ELF-1 (cell line): Measurements from ENCODE around the gene FLNB.

Experiments used
- DNase-seq: peaks from one replicate; pipeline ENCODE4 v3.0.0-alpha.2; 2016; ENCODE audit warnings: low read depth, low spot score

The FLNB gene

GRCh38 chr3:58135712-58136543, 127.7 kb downstream of the FLNB start:
- no peak for DNase-seq

DNA sequence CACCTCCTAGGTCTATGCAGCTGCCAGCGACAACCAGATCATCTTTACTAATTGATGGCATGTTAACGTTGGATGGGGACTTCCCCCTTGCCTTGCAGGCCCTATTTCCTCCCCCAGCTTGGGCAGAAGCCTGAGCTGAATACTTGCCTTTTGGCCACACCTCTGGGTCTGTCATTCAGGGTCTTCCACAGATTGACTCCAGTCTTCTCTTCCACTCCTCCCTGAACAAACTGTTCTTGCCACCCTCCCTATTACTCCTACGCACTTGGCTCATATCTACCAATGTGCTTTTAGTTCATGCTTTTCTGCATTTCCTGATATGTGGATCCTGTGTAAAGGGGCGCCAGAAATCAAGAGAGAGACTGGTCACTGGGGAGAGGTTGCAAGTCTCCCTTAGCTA, 129.1 kb downstream of the FLNB start:
- no peak for DNase-seq

GRCh38 chr3:58141766-58142345, 133.6 kb downstream of the FLNB start:
- no peak for DNase-seq

DNA sequence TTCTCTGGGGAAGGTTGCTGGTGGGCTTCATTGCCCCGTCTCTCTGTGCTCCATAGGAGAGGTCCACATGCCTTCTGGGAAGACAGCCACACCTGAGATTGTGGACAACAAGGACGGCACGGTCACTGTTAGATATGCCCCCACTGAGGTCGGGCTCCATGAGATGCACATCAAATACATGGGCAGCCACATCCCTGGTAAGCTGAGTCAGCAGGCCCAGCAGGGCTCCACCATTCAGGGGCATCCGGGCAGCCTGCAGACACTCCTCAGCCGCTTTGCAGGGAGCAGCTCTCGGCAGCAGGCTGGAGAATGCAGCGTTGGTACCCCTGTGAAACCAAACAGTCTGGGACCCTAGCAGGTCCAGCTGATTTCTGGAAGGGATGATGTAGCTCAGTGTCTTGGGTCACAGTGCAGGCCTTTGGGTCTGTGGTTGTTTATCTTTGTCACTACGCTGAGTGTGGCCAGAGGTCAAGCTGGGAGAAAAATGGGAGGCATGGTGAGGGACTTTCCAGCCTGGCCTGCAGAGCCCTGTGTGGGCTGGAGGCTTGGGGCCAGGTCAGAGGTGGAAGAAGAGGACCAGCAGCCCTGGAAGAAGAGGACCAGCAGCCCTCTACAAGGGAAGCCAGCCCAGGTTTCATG, 135.3 kb downstream of the FLNB start:
- no peak for DNase-seq

- no peak for DNase-seq
Observed at GRCh38 chr3:58144478-58145325, 136.5 kb downstream of the FLNB start.

- DNase-seq, result no peak
Observed at GRCh38 chr3:58148049-58148448, 139.8 kb downstream of the FLNB start.

DNA sequence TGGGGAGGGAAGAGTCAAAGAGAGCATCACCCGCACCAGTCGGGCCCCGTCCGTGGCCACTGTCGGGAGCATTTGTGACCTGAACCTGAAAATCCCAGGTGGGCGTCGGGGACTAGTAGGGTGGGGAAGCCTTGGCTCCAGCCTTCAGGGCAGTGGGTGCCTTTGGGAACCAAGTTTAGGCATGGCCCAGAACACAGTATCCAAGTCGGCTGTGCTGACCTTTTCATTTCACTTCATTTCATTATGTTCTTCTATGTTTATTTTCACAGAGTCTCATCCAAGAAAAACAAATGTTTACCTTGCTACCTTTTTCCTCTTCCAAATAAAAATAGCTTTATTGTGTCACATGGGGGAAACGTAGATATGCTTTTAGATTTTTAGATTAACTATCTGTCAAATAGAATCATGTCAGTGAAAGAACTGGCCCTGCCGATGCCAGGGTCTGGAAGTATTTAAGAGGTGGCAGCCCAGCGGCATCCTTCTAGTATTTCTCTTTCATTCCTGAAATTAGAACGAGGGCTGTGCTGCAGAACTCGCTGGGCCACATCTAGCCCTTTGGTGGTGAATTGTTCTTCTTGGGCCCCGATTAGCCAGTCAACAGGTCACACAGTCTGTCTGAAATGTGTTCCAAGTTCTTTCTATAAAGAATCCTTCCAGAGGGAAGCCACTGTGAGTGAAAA, 142.0 kb downstream of the FLNB start:
- DNase-seq, result no peak

DNA sequence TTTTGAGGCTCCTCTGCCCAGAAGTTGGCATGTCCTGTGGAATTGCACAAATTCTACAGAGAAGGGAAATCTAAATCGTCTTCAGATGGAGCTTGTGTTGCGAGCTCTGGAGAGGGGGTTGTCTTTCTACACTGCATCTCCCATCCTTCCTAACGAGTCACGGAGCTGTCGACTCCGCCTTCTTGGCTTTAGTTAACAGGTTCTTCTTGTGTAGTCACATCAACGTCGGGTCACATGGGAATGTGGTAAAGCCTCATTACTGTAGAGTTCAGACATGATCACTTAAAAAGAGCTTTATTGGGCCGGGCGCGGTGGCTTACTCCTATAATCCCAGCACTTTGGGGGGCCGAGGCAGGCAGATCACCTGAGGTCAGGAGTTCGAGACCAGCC, 142.6 kb downstream of the FLNB start:
- DNase-seq, result no peak

GRCh38 chr3:58151637-58152036, 143.4 kb downstream of the FLNB start:
- no peak for DNase-seq

DNA sequence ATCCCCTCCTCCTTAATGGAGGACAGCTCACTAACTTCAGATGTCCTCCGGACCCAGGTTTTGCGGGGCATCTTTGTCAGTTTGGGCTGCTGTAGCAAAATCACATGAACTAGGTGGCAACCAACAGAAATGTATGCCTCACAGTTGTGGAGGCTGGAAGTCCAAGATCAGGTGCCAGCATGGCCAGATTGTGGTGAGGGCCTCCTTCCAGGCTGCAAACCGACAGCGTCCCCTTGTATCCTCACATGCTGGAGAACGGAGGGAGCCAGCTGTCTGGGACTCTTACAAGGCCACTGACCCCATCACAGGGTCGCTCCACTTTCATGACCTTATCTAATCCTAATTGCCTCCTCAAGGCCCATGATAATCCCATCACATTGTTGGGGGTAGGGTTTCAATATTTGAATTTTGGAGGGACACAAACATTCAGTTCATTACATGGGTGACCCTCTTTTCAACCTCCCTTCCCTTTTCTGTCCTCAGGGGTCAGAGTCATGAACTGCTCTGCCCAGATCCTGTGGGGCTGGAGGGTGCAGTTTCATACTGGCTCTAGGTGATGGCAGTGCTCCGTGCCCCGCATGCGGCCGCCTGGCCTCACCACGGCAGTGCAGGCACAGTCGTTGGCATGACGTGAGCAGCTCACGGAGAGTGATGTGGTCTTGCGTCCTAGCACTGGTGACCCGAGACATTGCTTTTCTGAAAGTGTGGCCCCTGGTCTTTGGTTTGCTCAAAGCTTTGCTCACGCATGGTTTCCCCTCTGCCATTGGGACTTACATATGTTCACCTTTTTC, 144.2 kb downstream of the FLNB start:
- DNase-seq, result no peak

DNA sequence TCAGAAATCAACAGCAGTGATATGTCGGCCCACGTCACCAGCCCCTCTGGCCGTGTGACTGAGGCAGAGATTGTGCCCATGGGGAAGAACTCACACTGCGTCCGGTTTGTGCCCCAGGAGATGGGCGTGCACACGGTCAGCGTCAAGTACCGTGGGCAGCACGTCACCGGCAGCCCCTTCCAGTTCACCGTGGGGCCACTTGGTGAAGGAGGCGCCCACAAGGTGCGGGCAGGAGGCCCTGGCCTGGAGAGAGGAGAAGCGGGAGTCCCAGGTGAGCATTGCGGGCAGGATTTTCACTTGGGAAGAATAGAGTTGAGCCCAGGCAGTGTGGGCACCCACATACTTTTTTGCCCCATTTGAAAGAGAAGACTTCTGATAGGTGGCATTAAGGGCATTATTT, 145.1 kb downstream of the FLNB start:
- no peak for DNase-seq

DNA sequence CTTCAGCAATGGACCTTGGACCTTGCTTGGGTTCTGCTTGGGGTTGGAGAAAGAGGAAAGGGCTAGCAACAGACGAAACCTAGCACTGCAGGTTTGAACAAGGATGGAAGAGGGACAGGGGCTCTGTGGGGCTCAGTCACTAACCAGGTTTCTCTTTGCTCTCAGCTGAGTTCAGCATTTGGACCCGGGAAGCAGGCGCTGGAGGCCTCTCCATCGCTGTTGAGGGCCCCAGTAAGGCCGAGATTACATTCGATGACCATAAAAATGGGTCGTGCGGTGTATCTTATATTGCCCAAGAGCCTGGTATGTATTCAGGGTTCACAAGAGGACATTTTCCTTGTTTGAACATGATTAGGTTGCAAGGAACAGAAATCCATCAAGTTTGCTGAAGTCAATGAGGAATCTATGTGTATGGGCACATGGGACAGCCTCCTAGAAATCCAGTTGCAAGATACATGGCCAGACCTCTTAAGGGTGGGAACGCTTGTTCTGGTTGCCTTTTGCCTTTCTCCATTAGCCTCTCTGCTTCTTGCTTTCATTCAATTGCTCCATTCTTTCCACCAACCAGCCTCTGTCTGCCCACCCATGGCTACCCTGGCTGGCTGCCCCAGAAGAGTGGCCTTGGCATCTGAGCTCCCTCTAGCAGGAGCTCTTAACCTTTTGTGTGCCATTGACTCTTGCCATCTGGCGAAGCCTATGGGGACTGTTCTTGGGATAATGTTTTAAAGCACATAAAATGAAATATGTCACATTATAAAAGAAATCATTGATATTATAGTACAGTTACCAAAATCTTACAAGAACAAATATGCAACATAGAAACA, 146.6 kb downstream of the FLNB start:
- DNase-seq, result no peak

DNA sequence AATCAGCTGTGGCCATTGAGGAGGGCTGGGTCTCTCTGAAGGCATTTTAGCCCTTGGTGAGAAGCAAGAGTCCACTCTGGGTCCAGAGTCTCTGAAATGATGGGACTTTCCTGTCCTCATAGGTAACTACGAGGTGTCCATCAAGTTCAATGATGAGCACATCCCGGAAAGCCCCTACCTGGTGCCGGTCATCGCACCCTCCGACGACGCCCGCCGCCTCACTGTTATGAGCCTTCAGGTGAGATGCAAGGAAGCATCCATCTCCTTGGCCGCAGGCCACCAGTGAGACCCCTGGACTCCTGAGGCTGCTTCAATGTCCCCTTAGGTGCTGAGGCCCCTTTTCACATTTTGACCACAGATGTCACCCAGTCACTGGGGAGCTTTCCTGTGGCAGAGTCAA, 147.6 kb downstream of the FLNB start:
- DNase-seq, result no peak

- no peak for DNase-seq
Observed at GRCh38 chr3:58157700-58158099, 149.5 kb downstream of the FLNB start.

DNA sequence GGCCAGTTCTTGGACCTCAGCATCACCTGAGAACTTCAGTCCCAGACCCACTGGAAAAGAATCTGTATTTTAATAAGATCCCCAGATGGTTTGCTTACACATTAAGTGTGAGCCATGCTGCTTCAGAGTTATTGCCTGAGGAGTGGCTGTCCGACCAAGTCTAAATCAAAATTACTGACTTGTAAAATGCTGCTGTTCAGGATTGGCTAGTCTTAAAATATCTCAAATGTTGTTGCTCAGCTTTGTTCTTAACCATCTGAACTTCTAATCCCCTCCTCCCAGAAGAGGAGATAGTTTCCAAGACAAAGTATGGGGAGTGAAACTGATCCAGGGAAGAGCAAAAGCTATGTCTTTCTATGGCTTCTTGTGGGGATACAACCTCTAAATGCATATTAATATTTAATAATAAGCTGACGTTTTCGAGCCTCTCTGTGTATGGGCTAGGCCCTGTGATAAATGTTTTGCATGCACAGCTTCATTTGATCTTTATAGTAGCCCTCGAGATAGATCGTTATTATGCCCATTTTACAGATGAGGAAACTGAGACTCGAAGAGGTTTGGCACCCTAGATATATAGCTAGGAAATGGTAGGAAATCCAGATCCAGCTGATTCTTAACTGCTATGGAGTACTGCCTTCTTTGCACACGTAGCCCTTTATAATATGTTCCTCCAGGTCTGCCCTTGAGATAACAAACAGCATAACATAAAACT, 150.4 kb downstream of the FLNB start:
- no peak for DNase-seq

- DNase-seq, result no peak
Observed at GRCh38 chr3:58160399-58160798, 152.2 kb downstream of the FLNB start.

GRCh38 chr3:58161435-58162398, 153.5 kb downstream of the FLNB start:
- DNase-seq, result no peak

DNA sequence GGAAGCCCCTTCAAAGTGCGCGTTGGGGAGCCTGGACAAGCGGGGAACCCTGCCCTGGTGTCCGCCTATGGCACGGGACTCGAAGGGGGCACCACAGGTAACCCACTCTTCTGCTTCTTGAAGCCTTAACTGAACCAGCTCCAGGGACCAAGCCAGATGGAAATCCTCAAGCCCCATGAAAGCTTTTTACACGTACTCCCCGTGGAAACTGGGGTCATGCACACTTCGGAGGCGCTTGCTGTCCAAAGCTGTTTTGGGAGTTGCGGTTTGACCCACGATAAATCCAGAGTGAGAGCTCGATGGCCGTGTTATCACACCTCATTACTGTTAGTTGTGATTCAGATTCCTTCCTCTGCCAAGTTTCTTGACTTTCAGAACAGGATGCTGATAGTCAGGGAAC, 155.0 kb downstream of the FLNB start:
- no peak for DNase-seq
